BJ (cell line): ENCODE data around the gene AKAP10. TPM values are rescaled to one million over a fixed set of nuclear protein-coding genes. Genes with fewer than 3 reads are reported as not detected.

Experiments
- CTCF ChIA-PET: fragments of 350-600 bp; formaldehyde crosslinking; extraction: SDS; loops from one replicate; lab custom pipeline; 2021; ENCODE audit warnings: antibody characterized with exemption, inconsistent platforms; lab: Yijun Ruan, JAX
- POLR2A ChIA-PET: fragments of 300-600 bp; sonication (Branson Sonifier 250); formaldehyde crosslinking; extraction: SDS; loops from one replicate; lab custom pipeline; 2021; ENCODE audit warnings: antibody characterized with exemption; lab: Charles Lee
- DNase-seq: peaks from one replicate; pipeline ENCODE4 v3.0.0-alpha.2; 2011; ENCODE audit warnings: low read depth
- H3K27me3 ChIP-seq: 2 replicates; pipeline ENCODE4 v1.6.0; 2011; ENCODE audit warnings: low read length; ENCODE audit not compliant: control insufficient read depth, insufficient read depth
- H3K36me3 ChIP-seq: 2 replicates; pipeline ENCODE4 v1.5.1; 2011; ENCODE audit warnings: low read length; ENCODE audit not compliant: control insufficient read depth, insufficient read depth
- H3K4me3 ChIP-seq: 2 replicates; pipeline ENCODE4 v1.5.1; 2011; ENCODE audit warnings: low read depth, mild to moderate bottlenecking, control low read depth, low read length
- CTCF ChIP-seq: IDR thresholded peaks from 2 replicates; pipeline ENCODE4 v1.5.1; 2011; ENCODE audit warnings: low read depth, mild to moderate bottlenecking, control low read depth, inconsistent platforms, low read length, moderate library complexity; ENCODE audit not compliant: insufficient read depth
- polyA plus RNA-seq: library from polyadenylated mRNA; depleted of rRNA; stranded (reverse); fragments of >200 nt; gene quantifications from 2 replicates; pipeline ENCODE4 v1.2.3, GENCODE V29; 2011

AKAP10 gene
- polyA plus RNA-seq, 1 experiment, result 20.7 TPM

DNA sequence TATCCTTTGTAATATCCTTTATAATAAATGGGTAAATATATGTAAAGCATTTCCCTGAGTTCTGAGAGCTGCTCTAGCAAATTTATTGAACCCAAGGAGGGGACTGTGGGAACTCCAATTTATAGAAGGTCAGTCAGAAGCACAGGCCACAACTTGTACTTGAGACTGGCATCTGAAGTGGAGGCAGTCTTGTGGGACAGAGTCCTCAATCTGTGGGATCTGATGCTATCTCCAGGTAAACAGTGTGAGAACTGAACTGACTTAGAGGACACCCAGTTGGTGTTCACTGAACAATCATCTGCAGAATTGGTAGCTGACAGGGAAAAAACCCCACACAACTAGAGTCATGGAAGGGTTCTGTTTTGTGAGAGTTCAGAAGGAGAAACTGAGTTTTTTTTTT, 34.0 kb downstream of the AKAP10 start:
- Histone ChIP-seq H3K4me3 (no peak overlapping the region), H3K36me3 (peaks cover 7% of the 10 kb centered on the region), H3K27me3 (no peaks in the 10 kb centered on the region)
- no peak for TF ChIP-seq CTCF
- CTCF ChIA-PET, result interaction anchor here (0.9 kb wide), 1 partner anchor 13 kb away, joined by 4 read pairs; no protein-coding TSS in a partner anchor
- DNase-seq, result no peak
- POLR2A ChIA-PET, result no interaction called here

DNA sequence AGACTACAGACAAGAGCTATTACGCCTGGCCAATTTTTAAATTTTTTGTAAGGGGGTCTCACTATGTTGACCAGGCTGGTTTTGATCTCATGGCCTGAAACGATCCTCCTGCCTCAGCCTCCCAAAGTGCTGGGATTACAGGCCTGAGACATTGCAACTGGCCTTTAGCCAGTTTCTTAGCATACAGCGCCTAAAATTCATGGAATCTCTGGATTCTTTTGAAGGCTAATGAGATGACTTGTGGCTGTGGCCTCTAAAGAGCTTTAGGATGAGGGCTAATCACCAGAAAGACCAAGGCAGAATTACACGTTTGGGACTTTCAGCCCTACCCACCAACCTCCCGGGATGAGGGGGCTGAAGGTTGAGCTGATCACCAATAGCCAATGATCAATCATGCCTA, 34.6 kb downstream of the AKAP10 start:
- DNase-seq, result no peak
- Histone ChIP-seq H3K36me3 (peaks cover 7% of the 10 kb centered on the region), H3K4me3 (no peak overlapping the region), H3K27me3 (no peaks in the 10 kb centered on the region)
- CTCF ChIA-PET, result interaction anchor here (0.5 to 0.9 kb wide), 2 partner anchors 14 to 26 kb away, joined by 3 to 4 read pairs; no protein-coding TSS in a partner anchor
- TF ChIP-seq CTCF, result no peak
- POLR2A ChIA-PET, result no interaction called here

DNA sequence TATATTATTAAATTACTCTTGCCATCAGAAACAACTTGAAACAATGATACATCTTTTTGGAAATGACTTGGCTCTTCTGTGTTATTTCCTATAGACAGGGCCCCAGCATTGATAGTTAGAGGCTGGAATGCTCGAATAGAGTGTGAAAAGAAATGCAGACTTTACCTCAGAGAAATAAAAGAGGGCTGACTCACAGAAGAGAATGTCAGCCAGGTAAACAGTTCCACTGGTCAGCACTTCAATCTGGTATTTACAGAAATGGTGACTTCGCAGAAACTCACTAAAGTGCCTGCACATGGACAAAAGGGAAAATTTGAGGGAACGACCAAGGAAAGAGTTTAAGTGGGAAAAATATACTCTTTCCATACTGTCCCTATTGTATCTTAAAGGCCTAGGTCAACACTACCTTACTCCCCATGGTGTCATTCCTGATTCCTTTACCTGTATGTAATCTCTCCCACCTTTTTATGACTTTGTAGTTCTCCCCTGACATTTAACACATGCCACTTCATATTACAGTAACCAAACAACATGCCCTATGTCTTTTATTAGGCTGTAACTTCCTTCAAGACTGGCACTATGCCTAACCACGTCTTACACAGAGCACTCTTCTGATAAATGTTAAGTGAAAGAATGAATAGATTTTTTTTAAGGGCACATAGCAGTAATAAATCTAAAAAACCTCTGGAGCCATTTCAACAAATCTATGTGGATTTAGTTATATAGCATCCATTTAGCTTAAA, 36.7 kb downstream of the AKAP10 start:
- ChIA-PET CTCF (no interaction called here), POLR2A (interaction anchor here (0.7 kb wide), 1 partner anchor 86 kb away, joined by 3 read pairs; no protein-coding TSS in a partner anchor)
- H3K36me3 ChIP-seq, result peaks cover 3% of the 10 kb centered on the region
- DNase-seq, result no peak
- no peak for TF ChIP-seq CTCF
- no peaks in the 10 kb centered on the region for H3K27me3 ChIP-seq
- H3K4me3 ChIP-seq, result no peak overlapping the region

DNA sequence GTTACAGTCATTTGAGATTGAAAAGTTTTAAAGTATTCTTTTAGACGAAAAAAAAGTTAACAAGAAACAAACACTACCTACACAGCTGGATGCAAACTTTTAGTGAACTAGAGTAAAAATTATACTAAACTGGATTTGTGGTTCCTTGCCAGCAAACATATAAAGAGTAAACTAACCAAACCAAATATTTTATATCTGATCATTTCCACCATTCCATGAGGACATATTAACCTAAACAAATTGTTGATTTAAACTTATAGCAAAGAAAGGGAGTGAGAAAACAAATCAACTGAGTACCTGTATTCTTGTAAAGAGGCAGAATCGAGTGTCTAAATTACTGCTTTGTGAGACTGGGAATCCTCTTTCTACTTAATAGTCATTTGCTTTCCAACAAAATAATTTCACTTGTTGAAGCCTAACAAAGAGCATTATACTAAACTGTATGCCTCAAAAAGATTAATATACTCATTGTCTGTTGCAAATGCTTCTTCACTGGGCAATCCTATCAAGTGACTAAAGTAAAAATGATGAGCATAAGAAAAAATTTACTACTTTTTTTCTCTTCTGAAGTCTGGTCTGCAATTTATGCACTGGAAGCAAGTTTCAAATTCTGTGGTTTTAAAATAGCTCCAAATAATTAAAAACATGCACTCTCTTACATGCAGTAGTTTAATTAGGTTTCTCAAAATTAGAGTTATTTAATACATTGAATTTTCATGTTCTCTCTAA, 37.5 kb downstream of the AKAP10 start:
- H3K36me3 ChIP-seq, result peaks cover 3% of the 10 kb centered on the region
- no peak overlapping the region for H3K4me3 ChIP-seq
- DNase-seq, result no peak
- CTCF ChIA-PET, result no interaction called here
- no peak for TF ChIP-seq CTCF
- no peaks in the 10 kb centered on the region for H3K27me3 ChIP-seq
- POLR2A ChIA-PET, result interaction anchor here (0.7 kb wide), 1 partner anchor 86 kb away, joined by 3 read pairs; no protein-coding TSS in a partner anchor

DNA sequence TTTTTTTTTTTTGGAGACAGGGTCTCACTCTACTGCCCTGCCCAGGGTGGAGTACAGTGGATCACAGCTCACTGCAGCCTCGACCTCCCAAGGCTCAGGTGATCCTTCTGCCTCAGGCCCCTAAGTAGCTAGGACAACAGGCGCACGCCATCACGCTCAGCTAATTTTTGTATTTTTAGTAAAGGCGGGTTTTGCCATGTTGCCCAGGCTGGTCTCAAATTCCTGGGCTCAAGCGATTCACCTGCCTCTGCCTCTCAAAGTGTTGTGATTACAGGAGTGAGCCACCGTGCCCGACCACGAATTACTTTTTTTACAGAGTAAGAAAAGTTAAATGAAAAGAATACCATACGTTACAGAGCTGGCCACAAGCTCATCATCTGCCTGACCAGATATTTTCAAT, 38.9 kb downstream of the AKAP10 start:
- ChIA-PET CTCF (no interaction called here), POLR2A (no interaction called here)
- no peak for TF ChIP-seq CTCF
- H3K36me3 ChIP-seq, result peaks cover 5% of the 10 kb centered on the region
- no peak for DNase-seq
- no peak overlapping the region for H3K4me3 ChIP-seq
- no peaks in the 10 kb centered on the region for H3K27me3 ChIP-seq
